Hepatic stellate cell (primary cell): Measurements from ENCODE around the gene MYOD1.
A peak's percentile ranks its signal among the peaks of the same experiment; 100 is the strongest.

Experiments used
- DNase-seq: peaks from one replicate; pipeline ENCODE4 v3.0.0; 2011; ENCODE audit warnings: low spot score

The MYOD1 gene

DNA sequence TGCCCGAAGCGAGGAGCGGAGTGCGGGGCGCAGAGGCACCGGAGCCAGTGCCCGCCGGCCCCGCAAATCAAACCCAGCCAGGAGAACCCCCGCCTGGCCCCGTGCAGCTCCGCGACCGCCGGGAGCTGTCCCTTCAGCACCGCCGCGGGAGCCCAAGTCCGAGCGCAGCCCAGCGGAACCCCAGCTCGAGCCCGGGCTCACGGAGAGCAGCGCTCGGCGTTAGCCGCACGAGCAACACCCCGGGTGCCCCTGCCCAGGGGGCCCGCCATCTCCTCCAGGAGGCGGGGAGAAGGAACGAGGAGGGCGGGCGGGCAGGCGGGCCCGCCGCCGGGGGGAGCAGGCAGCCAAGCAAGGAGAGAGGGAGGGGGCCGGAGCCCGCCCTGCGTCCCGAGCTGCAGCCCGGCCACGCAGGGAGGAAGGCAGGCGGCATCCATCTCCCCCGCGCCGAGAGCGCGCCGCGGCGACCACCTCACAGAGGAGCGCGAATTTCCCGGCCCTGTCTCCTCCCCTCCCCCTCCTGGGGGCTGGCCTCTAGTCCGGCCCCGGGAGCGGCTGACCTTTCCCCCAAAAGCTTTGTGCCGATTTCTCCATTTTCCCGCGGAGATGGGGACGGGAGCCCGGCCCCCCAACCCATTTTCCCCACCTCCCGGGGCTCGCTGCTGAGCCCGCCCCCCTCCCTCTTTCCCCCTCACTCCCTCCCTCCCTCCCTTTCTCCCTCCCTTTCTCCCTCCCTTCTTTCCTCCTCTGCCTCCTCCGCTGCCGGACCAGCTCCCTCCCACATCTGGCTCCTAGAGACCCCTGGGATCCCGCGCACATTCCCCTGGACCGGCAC is 15.8 kb downstream of the MYOD1 start:
- peak; percentile 85 for DNase-seq

DNA sequence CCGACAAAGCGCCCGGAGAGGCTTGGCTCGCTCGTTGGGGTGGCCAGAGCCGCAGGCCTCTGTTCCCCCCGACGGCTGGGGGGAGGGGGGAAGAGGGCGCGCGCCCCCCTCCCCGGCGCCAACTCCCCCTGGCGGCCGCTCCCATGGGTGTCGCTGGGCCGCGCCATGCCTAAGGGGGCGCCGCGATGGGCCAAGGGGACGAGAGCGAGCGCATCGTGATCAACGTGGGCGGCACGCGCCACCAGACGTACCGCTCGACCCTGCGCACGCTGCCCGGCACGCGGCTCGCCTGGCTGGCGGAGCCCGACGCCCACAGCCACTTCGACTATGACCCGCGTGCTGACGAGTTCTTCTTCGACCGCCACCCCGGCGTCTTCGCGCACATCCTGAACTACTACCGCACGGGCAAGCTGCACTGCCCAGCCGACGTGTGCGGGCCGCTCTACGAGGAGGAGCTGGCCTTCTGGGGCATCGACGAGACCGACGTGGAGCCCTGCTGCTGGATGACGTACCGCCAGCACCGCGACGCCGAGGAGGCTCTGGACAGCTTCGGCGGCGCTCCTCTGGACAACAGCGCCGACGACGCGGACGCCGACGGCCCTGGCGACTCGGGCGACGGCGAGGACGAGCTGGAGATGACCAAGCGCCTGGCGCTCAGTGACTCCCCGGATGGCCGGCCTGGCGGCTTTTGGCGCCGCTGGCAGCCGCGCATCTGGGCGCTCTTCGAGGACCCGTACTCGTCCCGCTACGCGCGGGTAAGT is 16.6 kb downstream of the MYOD1 start:
- no peak for DNase-seq

GRCh38 chr11:17736579-17736893 is 17.2 kb downstream of the MYOD1 start:
- DNase-seq, result no peak

DNA sequence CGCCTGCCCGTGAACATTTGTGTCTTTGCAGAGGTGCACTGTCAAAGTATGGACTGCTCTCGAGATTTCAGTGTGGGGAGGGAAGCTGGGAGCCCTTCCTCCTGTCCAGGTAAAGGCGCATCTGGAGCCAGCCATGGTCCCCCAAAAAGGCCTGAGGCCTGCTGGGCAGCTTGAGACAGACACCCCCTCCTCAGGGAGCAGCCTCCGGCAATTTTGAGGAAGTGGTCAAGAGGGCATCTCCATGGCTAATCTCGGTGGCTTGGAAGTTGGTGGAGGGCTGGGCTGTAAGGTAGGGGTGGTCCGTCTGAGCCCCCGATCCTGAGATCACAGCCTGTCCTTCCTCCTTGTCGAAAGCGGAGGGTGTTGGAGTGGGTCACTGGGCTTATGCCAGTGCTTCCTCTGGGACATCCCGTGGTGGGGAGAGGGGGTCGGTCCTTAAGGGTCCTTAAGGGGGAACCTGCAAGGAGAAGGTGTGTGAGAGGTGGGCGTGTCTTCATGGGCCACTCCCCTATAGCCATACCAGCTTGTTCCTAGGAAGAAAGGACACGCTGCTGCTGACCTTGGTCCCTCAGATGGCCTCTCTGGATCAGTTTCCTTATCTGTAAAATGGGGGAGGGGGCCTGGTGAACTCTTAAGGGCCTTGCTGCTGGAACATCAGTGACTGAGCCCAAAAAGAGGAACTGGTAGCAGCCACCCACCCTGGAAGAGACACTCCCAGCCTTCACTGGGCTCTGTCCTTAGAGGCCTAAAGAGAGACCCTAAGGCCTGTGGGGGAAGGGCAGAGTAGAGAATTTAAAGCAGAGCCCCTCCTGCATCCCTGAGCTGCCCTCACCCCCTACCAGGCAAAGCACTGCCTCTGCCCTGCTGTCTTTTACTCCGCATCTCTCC is 17.8 kb downstream of the MYOD1 start:
- DNase-seq, result no peak

GRCh38 chr11:17738151-17738973 is 19.0 kb downstream of the MYOD1 start:
- DNase-seq, result no peak

GRCh38 chr11:17739945-17740338 is 20.6 kb downstream of the MYOD1 start:
- no peak for DNase-seq

DNA sequence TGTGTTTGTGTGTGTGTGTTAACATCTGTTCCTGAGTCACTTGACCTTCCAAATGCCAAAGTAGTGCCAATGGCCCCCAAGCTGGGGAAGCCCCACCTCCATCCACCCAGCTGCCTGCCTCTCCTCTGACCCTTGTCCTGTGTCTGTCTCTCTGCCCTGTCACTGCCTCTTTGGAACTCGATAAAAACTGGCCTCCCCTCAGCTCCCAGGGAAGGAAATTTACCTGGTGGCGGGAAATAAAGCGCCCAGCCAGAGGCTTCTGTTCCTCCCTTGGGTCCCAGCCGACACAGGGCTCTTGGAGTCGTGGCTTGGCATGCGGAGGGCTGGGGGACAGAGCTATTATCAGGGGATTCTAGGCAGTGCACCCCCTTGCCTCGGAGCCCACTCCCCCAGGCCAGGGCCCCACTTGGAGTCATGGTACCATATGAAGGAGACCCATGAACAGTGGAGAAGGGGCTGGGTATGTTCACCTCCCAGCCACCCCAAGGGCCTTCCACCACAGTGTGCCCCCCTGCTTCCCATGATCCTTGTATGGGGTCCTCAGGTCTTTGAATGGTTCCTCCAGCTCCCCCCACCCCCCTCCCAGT is 21.4 kb downstream of the MYOD1 start:
- no peak for DNase-seq

GRCh38 chr11:17741487-17741886 is 22.1 kb downstream of the MYOD1 start:
- no peak for DNase-seq

- no peak for DNase-seq
Observed at GRCh38 chr11:17742019-17742418, 22.6 kb downstream of the MYOD1 start.

DNA sequence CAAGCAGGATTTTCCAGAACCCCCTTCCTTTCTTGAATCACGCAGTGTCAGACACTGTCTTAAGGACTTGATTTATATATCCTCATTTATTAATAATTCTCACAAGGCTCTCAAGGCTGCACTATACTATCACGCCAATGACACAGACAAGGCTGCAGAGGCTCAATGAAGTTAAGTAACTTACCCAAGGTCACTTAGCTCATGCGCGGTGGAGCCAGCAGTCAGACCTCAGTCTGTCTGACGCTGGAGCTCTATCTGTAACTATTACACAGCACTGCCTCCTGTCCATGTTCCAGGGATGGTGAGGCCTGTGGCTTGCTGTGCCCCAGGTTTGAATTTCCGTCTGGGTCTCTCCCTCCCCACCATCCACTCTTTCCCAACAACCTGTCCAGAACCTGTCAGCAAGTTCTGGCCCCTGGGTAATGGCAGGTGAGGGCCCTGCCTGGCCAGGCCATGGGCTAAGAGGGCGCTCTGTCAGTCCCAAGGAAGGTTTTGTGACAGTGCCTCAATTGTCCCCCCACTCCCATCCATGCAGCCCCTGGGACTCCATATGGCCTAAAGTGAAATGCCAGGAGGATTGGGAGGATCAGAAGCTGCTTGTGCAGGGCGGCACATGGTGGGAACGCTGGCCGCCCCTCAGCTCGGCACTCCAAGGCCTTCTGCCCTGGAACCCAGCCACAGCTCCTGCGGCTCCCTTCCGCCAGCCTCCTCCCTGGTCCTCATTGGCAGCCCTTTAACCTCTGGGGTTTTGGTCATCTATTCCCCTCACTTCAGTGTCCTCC is 23.8 kb downstream of the MYOD1 start:
- no peak for DNase-seq

DNA sequence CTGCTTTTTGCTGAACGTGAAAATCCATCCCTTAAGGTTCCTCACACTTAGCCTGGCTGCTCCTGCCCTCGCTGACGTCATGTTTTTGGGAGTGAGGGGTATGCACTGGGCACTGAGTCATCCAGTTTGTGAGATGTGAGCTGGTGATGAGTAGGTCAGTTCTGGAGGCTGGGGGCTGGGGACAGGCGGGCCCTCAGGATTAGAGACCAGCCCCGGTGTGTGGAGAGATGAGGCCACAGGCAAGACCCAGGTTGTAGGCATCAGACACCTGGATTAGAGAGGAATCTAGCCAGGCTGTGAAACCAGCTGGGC is 24.4 kb downstream of the MYOD1 start:
- no peak for DNase-seq

DNA sequence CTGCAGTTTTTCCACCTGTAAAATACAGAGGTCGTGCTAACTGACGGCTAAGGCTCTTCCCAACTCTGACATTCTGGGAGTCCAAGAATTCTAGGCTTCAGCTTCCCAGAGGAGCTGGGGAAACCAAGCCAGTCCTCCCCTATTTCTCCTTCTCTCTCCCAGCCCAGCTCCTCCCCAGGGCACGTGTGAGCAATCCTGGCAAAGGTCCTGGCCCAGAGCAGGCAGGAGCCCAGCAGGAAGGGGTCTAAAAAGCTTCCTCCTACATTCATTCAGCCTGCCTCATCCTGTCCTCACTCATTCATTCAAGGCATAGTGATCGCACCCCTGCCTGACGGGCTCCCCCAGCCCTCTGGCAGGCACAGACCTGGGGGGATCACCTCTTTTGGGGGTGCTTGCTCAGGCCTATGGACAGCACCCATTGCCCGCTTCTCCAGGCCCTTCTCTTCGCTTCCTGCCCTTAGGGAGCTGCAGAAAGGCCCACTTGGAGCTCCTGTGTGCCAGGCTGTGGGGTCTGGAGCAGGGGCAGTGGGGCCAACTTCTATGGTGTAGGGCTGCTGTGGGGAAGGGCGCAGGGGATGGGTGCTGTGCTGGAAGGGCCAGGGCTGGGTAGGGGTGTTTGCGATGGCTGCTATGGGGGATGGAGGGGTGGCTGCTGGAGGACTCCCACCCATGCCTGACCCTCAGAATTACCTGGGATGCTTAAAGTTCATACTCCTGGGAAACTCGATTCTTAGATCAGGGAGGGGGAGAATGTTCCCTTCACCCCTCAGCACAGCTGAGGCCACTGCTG is 25.0 kb downstream of the MYOD1 start:
- DNase-seq, result no peak

- DNase-seq, result no peak
Observed at GRCh38 chr11:17745023-17745772, 25.8 kb downstream of the MYOD1 start.

DNA sequence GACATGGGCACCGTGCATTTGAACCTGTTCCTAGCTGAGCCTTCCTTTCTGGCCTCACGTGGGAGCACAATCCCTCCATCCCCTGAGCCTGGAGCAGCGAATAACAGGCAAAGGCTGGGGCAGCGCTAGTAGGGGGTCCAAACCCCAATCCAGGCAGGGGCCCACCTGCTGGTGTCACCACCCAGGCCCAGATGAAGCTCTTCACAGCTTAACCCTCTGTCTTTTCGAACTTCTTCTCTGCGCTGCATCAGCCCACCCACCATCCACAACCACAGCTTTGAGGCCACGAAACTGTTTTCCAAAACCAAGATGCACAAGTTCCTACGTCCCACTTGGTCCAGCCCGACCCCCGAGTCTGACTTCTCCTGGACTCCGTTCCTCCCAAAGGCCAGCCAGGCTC is 26.7 kb downstream of the MYOD1 start:
- no peak for DNase-seq

- no peak for DNase-seq
Observed at GRCh38 chr11:17747131-17747955, 28.0 kb downstream of the MYOD1 start.

GRCh38 chr11:17748044-17748443 is 28.7 kb downstream of the MYOD1 start:
- DNase-seq, result no peak

DNA sequence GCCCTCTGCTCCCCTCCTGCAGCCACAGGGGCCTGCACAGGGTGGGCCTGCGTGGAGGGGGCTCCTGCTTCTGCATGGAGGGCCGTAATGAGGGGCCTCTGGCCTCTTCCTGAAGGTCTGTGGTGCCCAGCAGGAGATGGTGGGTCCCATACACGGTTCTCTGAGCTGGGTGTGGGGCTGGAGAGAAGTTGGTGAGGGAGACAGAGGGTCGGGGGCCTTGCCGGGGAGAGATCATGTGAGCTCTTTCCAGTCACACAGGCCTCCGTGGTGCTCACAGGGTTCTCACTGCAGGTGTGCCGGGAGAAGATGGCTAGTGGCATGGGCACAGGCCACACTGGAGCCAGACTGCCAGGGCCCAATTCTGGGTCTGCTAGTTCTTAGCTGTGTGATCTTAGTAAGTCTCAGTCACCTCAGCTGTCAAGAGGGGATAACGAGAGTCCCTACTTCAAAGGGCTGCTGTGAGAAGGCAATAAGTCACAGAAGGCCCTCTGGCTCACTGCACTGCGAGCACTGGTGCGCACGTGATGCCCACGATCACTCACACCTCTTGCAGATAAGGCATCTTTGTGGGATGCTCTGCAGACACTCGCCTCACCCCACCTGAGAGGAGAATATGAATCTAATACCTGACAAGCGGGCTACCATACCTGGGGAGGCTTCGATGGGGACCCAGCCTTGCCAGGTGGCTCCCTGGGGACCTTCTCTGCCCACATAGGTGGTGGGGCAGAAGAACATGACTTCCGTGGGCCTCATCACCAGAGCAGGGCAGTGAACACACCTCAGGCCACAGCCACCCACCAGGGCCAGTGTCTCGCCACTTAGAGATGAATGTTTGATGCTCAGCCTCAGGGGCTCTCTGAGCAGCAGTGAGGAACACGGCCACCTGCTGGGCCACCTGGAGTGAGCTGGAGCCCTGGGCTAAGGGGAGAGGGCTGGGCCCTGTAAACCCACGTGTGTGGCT is 29.7 kb downstream of the MYOD1 start:
- DNase-seq, result no peak
